Heart left ventricle (tissue), 16 donors: ENCODE results near the gene FREM1. TPM values are rescaled to one million over a fixed set of nuclear protein-coding genes. Genes with fewer than 3 reads are reported as not detected.

Experiments used
- ATAC-seq, 4 donors: fragments of 200-7000 bp; cut with Tn5 transposase; one replicate each; pipeline ENCODE4 v1.9.1; 2020 to 2022; ENCODE audit warnings: moderate library complexity in 4 of 4, mild to moderate bottlenecking in 3 of 4, moderate number of reproducible peaks in 1 of 4
- DNase-seq, 5 donors: peaks; one replicate each; pipeline ENCODE4 v3.0.0-alpha.2; 2020
- H3K27ac ChIP-seq, 12 donors: fragments of 200-600 bp; sonication (generic) in 4 of 12; one replicate each; pipeline versions ENCODE4 v1.5.0 to v1.8.0; 2016 to 2022; ENCODE audit warnings: mild to moderate bottlenecking in 2 of 12
- H3K27me3 ChIP-seq, 9 donors: fragments of 200-600 bp; sonication (generic) in 2 of 9; one replicate each; pipeline versions ENCODE4 v1.5.1 to v1.8.0; 2016 to 2022; ENCODE audit warnings: mild to moderate bottlenecking in 3 of 9
- H3K36me3 ChIP-seq, 9 donors: fragments of 200-600 bp; sonication (generic) in 2 of 9; one replicate each; pipeline versions ENCODE4 v1.5.0 to v1.8.0; 2018 to 2022; ENCODE audit warnings: mild to moderate bottlenecking in 2 of 9
- H3K4me1 ChIP-seq, 12 donors: fragments of 200-600 bp; sonication (generic) in 4 of 12; one replicate each; pipeline versions ENCODE4 v1.5.0 to v1.8.0; 2016 to 2022; ENCODE audit warnings: mild to moderate bottlenecking in 3 of 12
- H3K4me3 ChIP-seq, 12 donors: fragments of 200-600 bp; sonication (generic) in 4 of 12; one replicate each; pipeline versions ENCODE4 v1.5.0 to v1.8.0; 2017 to 2022; ENCODE audit warnings: mild to moderate bottlenecking in 9 of 12, moderate library complexity in 4 of 12
- H3K9me3 ChIP-seq, 12 donors: fragments of 200-600 bp; sonication (generic) in 4 of 12; one replicate each; pipeline versions ENCODE4 v1.5.0 to v1.8.0; 2016 to 2022; ENCODE audit warnings: mild to moderate bottlenecking in 1 of 12
- CTCF ChIP-seq, 12 donors: fragments of 200-600 bp; sonication (generic) in 4 of 12; IDR thresholded peaks; one replicate each; pipeline versions ENCODE4 v1.5.0 to v1.8.0; 2018 to 2022; ENCODE audit warnings: antibody characterized with exemption in 12 of 12, mild to moderate bottlenecking in 5 of 12
- POLR2A ChIP-seq, 2 donors: fragments of 450-650 bp; IDR thresholded peaks; one replicate each; pipeline ENCODE4 v1.6.1; 2017; ENCODE audit warnings: antibody characterized with exemption in 2 of 2, mild to moderate bottlenecking in 2 of 2, moderate library complexity in 2 of 2
- WGBS, 4 donors: extraction: QIAGEN DNeasy Blood & Tissue Kit in 2 of 4; methylation state at CpG; one replicate each; pipeline versions ENCODE4 v1.1.5 to v1.1.7; 2013 to 2018; 5-methylcytosine and 5-hydroxymethylcytosine counted together
- intact Hi-C, 10 donors: fragments of 100-400 bp; cut with DNase I; formaldehyde crosslinking; loops; one replicate each; pipeline versions ENCODE4 v1.11.1 to v1.14.2; 2022
- polyA plus RNA-seq, 2 donors: library from polyadenylated mRNA; stranded (reverse); fragments of 200-250 nt; gene quantifications; one replicate each; pipeline ENCODE4 v1.2.3, GENCODE V29; 2013
- total RNA-seq, 9 donors: library from RNA; depleted of rRNA in 2 of 9; stranded (reverse); fragments of >200 nt in 2 of 9; fragmentation: NEBNext Ultra II Directional in 3 of 9; extraction: Animal tissue kit (Norgen Biotek cat#: 25700) in 3 of 9; gene quantifications; one replicate each; pipeline versions ENCODE4 v1.1.0 to v1.2.4, GENCODE V29; 2016 to 2023
- donor health status: ischemic (EF 13 %, LVEDD 7.1; RV severe dilation, severe dysfunction).
- donor health status: healthy with polysubstance abuse.
- donor health status: DM: no; HTN: yes; CAD: no.
- donor health status: DM: no; HTN: no; CAD: no.
- donor health status: ischemic (EF 25% LVEDD 6.9; RV normal size, moderate dysfunction).
- donor health status: ischemic (EF 25% LVEDD 5.7; RV mildly dilated, moderate dysfunction).
- donor health status: healthy.
- donor health status: DM: yes; HTN: yes; CAD: no.
- donor health status: ischemic (EF 35%, LVEDD 5.7; RV mildly dilated, moderate dysfunction).
- donor health status: nonischemic (EF 11% LVEDD 7.7; RV severe dilation, severe dysfunction).
- donor health status: DM: yes; HTN: yes; CAD: no.
- donor health status: PGD.
- donor health status: ischemic (EF 29% LVEDD 5.4; RV normal size, mild dysfunction).
- donor health status: nonischemic (EF 23%, LVEDD 6.1; RV moderate dilation, normal function).

The FREM1 gene
- total and polyA plus RNA-seq, 11 donors = 0.29 to 6.5 (median 1.9) TPM

- Histone ChIP-seq H3K4me1 (no peaks in the 10 kb centered on the region), H3K9me3 (peaks cover 0 to 9% (median 0%) of the 10 kb centered on the region in 12 donors), H3K36me3 (no peaks in the 10 kb centered on the region), H3K4me3 (no peak overlapping the region), H3K27ac (no peak overlapping the region), H3K27me3 (peaks cover 0 to 14% (median 0%) of the 10 kb centered on the region in 9 donors)
- TF ChIP-seq POLR2A (IDR thresholded peaks at IDR 0.05) (no peak), CTCF (IDR thresholded peaks at IDR 0.05) (no peak)
- DNase-seq = no peak
- intact Hi-C loops = no loop called here
- no peak for ATAC-seq
- WGBS, 4 donors = 82 to 88% (median 85%) methylated on average over 3 of the region's 3 CpGs
These were observed 197.0 kb downstream of the FREM1 start for GRCh38 chr9:14713187-14713767.

- ATAC-seq = no peak
- Histone ChIP-seq H3K9me3 (peaks cover 0 to 27% (median 7%) of the 10 kb centered on the region in 12 donors), H3K4me1 (no peaks in the 10 kb centered on the region), H3K27me3 (peaks cover 0 to 13% (median 0%) of the 10 kb centered on the region in 9 donors), H3K27ac (no peak overlapping the region), H3K4me3 (no peak overlapping the region), H3K36me3 (no peaks in the 10 kb centered on the region)
- intact Hi-C loops = no loop called here
- DNase-seq = no peak
- TF ChIP-seq CTCF (IDR thresholded peaks at IDR 0.05) (no peak), POLR2A (IDR thresholded peaks at IDR 0.05) (no peak)
These were observed 199.4 kb downstream of the FREM1 start for GRCh38 chr9:14710804-14711203.

- Histone ChIP-seq H3K27me3 (peaks cover 0 to 6% (median 0%) of the 10 kb centered on the region in 9 donors), H3K27ac (no peak overlapping the region), H3K4me3 (no peak overlapping the region), H3K9me3 (peaks cover 0 to 45% (median 22%) of the 10 kb centered on the region in 12 donors), H3K36me3 (no peaks in the 10 kb centered on the region), H3K4me1 (no peaks in the 10 kb centered on the region)
- DNase-seq (no peak), ATAC-seq (no peak)
- TF ChIP-seq POLR2A (IDR thresholded peaks at IDR 0.05) (no peak), CTCF (IDR thresholded peaks at IDR 0.05) (no peak)
- WGBS, 4 donors = 90 to 95% (median 91%) methylated on average over 5 of the region's 5 CpGs
- intact Hi-C loops = no loop called here
These were observed 203.6 kb downstream of the FREM1 start for GRCh38 chr9:14706530-14707140.

- Histone ChIP-seq H3K9me3 (peaks cover 0 to 41% (median 22%) of the 10 kb centered on the region in 12 donors), H3K4me1 (no peaks in the 10 kb centered on the region), H3K27me3 (peaks cover 0 to 10% (median 0%) of the 10 kb centered on the region in 9 donors), H3K4me3 (no peak overlapping the region), H3K36me3 (no peaks in the 10 kb centered on the region), H3K27ac (no peak overlapping the region)
- ATAC-seq = no peak
- DNase-seq = no peak
- TF ChIP-seq CTCF (IDR thresholded peaks at IDR 0.05) = no peak
- no peak for TF ChIP-seq POLR2A (IDR thresholded peaks at IDR 0.05)
- intact Hi-C loops = no loop called here
These were observed 205.1 kb downstream of the FREM1 start for GRCh38 chr9:14705079-14705478.
